HG03457 (cell line): ENCODE measurements around the gene FRK.
"Not testable (repeated sequence)": the region's sequence is repeated elsewhere in the genome, so short reads cannot be mapped to it uniquely, and the experiment has no call there.

ENCODE experiments used
- ATAC-seq: cut with Tn5 transposase; IDR thresholded peaks from one replicate; pipeline ENCODE4 v1.9.1; 2021; ENCODE audit warnings: moderate number of reproducible peaks; ENCODE audit not compliant: unreplicated experiment

Gene FRK

DNA sequence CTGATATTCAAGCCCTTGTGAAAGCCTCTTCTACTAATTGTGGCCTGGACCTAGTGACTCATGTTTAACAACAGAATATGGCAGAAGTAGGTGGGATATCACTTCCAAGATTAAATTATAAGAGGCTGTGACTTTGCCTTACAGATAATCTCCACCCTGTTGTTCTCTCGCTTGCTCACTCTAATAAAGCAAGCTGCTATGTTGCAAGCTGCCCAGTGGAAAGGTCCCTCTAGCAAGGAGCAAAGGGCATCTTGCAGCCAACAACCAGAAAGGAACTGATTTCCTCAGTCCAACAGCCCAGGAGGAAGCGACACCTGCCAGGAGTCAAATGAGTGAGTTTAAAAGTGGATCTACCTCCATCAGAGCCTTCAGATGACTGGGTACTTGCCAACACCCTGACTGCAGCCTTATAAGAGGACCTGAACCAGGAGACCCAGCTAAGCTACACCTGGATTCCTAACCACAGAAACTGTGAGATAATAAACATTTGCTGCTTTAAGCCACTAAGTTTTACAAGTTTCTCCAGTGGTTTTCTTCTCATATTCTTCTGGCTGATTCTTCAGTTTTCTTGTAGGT, 112.6 kb downstream of the FRK start:
- no peak for ATAC-seq

GRCh38 chr6:115945812-115946211, 114.9 kb downstream of the FRK start:
- ATAC-seq = no peak

DNA sequence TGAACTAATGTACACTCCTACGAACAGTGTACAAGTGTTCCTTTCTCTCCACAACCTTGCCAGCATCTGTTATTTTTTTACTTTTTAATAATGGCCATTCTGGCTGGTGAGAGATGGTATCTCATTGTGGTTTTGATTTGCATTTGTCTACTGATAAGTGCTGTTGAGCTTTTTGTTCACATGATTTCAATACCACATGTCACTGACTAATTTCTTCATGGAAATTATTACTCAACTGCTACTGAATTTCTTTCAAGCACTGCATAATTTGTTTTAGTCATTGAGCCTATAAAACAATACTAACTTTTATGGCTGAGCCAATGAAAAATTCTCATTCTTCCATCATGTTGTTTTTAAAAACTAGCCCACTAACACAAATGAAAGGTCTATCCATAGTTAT, 115.4 kb downstream of the FRK start:
- ATAC-seq = no peak

DNA sequence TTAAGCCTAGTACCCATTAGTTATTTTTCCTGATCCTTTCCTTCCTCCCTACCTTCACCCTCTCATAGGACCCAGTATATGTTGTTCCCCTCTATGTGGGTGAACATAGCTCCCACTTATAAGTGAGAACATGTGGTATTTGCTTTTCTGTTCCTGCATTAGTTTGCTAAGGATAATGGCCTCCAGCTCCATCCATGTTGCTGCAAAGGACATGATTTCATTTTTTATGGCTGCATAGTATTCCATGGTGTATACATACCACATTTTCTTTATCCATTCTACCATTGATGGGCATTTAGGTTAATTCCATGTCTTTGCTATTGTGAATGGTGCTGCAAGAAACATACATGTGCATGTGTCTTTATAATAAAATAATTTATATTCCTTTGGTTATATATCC, 115.9 kb downstream of the FRK start:
- not testable (repeated sequence) for ATAC-seq

DNA sequence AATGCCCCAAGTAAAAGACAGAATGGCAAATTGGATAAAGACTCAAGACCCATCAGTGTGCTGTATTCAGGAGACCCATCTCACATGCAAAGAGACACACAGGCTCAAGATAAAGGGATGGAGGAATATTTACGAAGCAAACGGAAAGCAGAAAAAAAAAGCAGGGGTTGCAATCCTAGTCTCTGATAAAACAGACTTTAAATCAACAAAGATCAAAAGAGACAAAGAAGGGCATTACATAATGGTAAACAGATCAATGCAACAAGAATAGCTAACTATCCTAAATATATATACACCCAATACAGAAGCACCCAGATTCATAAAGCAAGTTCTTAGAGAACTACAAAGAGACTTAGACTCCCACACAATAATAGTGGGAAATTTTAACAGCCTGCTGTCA, 123.2 kb downstream of the FRK start:
- not testable (repeated sequence) for ATAC-seq

- ATAC-seq = no peak
These were observed 125.3 kb downstream of the FRK start for GRCh38 chr6:115935361-115935760.

DNA sequence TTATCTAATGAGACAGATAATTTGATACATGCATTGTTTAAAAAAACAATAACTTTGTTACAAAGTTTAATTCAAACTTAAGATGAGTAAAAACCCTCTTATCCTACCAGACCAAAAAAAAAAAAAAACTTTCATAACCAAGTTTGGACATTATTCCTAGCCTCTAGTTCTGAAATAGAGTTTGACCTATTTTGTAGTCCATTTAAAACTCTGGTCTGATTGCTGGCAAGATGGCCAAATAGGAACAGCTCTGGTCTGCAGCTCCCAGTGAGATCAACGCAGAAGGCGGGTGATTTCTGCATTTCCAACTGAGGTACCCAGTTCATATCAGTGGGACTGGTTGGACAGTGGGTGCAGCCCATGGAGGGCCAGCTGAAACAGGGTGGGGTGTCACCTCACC, 125.9 kb downstream of the FRK start:
- no peak for ATAC-seq

GRCh38 chr6:115934145-115934544, 126.5 kb downstream of the FRK start:
- ATAC-seq = no peak

DNA sequence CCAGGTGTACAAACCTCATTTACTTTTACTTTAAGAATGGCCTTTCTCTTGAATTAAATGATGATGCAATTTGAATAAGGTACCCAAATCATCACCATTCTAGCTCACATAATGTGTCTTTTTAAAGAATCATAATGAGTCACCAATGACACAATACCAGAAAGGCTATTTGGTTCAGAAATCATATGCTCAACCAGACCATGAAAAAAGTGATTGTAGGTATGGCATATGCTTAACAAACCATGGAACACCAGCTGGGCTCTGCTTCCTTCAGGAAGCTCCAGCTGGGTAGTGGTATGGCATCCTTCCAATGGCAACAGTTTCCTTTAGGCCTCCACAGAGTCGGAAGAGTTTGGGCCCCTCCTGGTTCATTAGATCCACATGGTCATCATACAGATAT, 128.2 kb downstream of the FRK start:
- peak; percentile 82 for ATAC-seq

- not testable (repeated sequence) for ATAC-seq
These were observed 132.7 kb downstream of the FRK start for GRCh38 chr6:115928000-115928399.

DNA sequence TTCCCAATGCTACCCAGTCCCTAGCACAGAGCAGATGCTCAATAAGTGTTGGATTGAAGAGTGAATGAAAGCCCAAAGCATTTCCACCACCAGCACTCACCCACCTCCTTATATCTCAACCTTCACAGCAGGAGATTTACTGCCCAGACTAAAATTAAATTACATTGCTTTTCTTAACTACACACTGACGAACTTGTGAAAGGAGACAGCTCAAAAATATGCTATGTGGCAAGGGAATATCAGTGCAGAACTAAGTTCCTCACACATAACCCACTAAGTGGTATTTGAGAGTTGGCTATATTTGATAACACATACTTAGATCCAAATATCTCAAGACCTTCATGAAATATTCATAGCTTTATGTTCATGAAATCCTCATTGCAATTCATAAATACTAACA, 137.7 kb downstream of the FRK start:
- ATAC-seq = no peak

DNA sequence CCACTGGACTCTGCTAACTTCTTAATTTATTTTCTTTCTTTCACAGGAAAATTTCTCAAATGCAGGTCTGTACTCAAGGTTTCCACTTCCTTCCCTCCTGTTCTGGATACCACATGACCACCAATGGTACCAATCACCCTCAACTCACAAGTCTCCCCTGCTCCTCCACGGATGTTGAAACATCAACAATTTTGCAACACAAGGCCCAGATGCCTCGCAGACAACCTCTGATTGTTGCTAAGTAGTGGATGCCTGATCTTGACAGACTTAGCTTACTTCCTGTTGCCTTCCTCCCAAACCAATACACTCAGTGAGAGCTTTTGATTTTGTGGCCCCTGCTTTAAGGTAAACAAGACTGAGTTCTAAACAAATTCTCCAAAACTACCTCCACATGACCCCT, 146.6 kb downstream of the FRK start:
- ATAC-seq = no peak

DNA sequence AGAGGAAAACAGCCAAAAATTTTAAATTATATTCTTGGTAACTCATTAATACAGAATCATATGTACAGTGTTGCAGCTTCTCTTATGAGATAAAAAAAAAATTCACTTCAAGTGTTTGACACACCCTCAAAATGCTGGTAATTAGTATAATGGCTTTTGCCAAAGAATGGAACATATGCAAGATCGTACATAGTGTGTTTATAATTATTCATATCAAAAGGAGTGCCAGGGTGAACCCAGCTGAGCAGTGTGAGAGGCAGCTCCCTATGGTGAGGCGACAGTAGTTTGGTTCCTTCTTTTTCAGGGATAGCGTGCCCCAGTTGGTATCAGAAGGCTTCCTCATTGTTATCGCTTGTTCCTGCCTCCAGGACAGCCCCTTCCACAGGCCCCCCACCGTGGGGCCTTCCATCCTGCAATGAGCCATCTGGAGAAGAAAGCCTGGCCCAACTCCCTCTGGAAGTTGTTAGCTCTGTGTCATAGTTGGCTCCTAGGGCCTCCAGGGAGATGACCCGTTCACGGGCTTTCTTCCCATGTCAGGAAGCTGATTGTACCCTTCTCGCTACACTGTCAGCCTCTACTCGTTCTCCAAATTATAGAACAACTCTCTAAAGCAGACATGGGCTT, 150.7 kb downstream of the FRK start:
- ATAC-seq = no peak

- ATAC-seq = no peak
These were observed 151.7 kb downstream of the FRK start for GRCh38 chr6:115908906-115909559.

DNA sequence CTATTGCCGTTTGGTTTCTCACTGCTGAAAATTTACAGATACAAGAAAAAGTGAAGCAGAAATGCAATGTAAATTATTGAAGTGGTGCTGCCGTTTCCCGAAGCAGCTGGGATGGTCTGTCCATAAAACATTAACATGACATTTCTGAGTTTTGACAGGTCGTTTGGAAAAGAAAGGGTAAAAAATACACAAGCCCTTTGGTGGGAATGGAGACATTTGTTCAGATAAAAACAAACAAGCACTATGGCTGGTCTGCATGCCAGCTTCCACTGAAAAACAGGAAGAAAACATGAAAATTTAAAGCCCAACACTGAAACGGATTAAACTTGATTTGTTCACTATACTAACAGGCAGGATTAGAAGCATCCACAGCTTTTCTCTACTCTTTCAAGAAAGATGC, 155.2 kb downstream of the FRK start:
- no peak for ATAC-seq

DNA sequence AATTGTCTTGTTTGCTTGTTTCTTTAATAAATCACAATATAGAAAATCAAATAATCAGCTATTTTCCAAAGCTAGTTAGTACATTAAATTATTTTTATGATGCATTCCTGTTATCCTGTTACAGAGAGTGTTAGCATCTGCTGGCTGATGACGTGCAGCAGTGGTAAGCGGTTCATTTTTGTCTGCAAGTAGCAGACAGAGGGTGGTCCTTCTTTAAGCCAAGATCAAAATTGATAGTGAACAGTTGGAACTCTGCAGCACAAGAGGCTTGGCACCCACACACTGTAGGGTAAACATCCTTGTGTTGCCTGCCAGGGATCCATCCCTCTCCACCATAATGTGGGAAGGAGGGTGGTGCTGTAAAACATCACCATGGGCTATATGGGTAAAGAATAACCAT, 158.3 kb downstream of the FRK start:
- ATAC-seq = no peak

DNA sequence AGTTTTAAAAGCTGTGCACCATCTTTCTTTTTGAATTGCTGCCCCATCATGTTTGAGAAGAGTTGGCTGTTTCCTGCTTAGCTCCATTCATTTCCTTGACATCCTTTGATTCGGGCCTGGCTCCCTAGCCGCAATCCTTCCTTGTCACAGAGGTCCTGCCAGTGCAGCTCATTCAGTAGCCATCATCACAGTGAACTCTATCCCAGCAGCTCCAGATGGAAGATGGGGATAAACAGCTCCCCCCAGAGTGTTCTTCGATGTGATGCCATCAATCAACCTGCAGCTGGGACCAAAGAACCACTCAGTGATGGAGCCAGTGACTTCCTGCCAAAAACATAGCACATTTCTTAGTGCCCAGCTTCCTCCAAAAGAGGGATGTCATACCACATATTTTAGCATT, 158.8 kb downstream of the FRK start:
- no peak for ATAC-seq

GRCh38 chr6:115899730-115900282, 160.9 kb downstream of the FRK start:
- peak; percentile 64 for ATAC-seq

DNA sequence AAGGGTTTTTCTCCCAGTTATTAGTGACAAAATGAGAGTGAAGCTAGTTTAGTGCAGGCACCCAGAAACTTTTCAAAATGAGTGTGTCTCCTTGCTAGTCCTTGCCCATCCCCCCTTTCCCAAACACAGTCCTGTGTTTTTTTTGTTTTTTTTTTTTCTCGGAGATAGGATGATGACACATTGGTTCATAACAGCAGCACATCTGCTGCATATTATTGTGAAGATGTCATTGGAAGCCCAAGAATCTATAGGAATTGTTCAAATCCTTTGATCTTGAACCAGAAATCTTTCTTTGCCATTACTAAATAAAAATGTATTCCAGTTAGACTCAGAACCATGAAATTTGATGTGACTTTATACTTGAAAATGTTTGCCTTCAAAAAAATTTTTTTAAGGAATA, 162.4 kb downstream of the FRK start:
- ATAC-seq = no peak

DNA sequence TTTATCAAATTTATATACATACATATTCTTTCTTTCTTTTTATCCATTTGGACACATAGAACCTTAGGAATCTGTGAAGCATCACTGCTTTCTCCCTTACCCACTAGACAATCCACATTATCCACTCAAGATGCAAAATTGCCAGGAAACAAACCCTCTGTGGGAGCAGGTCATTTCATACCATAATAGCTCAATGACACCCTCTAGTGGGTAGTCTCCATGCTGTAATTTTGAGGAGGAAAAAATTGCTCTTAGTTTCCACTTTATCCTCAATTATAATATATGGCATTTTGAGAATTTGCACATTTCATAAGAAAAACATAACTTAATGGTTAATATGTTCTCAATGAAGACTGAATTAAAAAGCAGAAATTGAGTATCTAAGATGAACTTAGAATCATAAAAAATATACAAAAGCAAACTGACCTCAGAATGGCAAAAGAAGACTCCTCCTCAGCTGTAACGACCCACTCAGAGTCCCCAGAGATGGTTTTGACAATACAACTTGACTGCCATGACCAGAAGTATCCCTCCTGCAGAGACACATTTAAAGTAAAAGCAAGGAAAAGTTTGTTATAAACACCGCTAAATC, 164.1 kb downstream of the FRK start:
- no peak for ATAC-seq

- no peak for ATAC-seq
These were observed 166.2 kb downstream of the FRK start for GRCh38 chr6:115894426-115894992.

DNA sequence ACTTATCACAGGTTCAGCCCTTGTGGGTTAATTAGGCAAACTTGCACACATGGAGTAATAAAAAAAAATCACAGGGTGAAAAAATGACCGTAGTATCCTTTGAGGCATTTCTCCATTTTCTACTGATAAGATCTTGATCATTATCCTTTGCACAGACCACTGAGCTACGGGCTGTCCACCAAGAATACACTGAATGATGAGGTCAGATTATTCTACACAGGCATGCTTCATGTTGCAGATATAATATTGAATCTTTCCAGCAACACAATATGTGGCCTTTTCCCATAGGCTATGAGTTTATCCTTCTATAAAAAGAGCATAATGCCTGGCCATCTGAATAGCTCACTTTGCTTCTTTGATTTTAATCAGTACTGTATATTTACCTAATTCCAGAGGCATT, 168.9 kb downstream of the FRK start:
- ATAC-seq = no peak
